K562 (cell line): ENCODE data around the gene ABCC5. TPM values are rescaled to one million over a fixed set of nuclear protein-coding genes. Genes with fewer than 3 reads are reported as not detected.

ENCODE experiments used
- ATAC-seq: fragments of 200-7000 bp; cut with Tn5 transposase; 3 replicates; pipeline ENCODE4 v1.9.1; 2020; ENCODE audit warnings: moderate library complexity
- BruUV-seq: library from RNA; stranded (reverse); fragments of 400-500 nt; replicated peaks from 2 replicates; lab custom pipeline; 2021; lab: Mats Ljungman, UMichigan
- CTCF ChIA-PET: fragments of 300-600 bp; formaldehyde crosslinking; extraction: SDS; loops from one replicate; lab custom pipeline; 2021; ENCODE audit warnings: low intra/inter-chr PET ratio; lab: Yijun Ruan, JAX
- POLR2A ChIA-PET: fragments of 300-600, 350-650 bp; sonication (Branson Sonifier 250); formaldehyde crosslinking; extraction: SDS; loops from one replicate; lab custom pipeline; 2021; ENCODE audit warnings: antibody characterized with exemption, inconsistent platforms; lab: Yijun Ruan, JAX
- DNase-seq, 4 experiments: peaks; one replicate each; pipeline versions ENCODE4 v3.0.0 to v3.0.0-alpha.2; 2011 to 2018; ENCODE audit warnings: low spot score in 3 of 4, mixed read lengths in 3 of 4; ENCODE audit errors: extremely low read depth in 1 of 4
- FAIRE-seq: peaks from 2 replicates; lab custom pipeline; 2011; peaks lifted over from hg19 to GRCh38; lab: Jason Lieb, UNC
- H2AFZ ChIP-seq: 2 replicates; pipeline ENCODE4 v1.6.0; 2011; ENCODE audit warnings: low read depth, low read length, control low read depth, inconsistent platforms
- H3K27ac ChIP-seq: fragments of 200-600 bp; 3 replicates; pipeline ENCODE4 v1.8.0; 2011; ENCODE audit warnings: low read depth, mild to moderate bottlenecking, control low read depth, inconsistent platforms, low read length, moderate library complexity, mixed read lengths; ENCODE audit errors: extremely low read depth
- H3K27me3 ChIP-seq, 2 experiments: fragments of 300-600 bp in 1 of 2; 2 replicates in 1 of 2; 3 replicates in 1 of 2; pipeline versions ENCODE4 v1.6.0 to v1.8.0; 2011; ENCODE audit warnings: inconsistent platforms in 2 of 2, low read length in 2 of 2, mild to moderate bottlenecking in 1 of 2, mixed read lengths in 1 of 2, moderate library complexity in 1 of 2; ENCODE audit not compliant: control insufficient read depth in 2 of 2, insufficient read depth in 2 of 2
- H3K36me3 ChIP-seq: fragments of 300-600 bp; 3 replicates; pipeline ENCODE4 v1.8.0; 2011; ENCODE audit warnings: mild to moderate bottlenecking, low read length, inconsistent platforms; ENCODE audit not compliant: control insufficient read depth, insufficient read depth
- H3K4me1 ChIP-seq, 2 experiments: fragments of 200-600 bp in 1 of 2; replicated peaks in 1 of 2; 2 replicates in 1 of 2; 3 replicates in 1 of 2; pipeline versions ENCODE4 v1.5.1 to v1.8.0; 2011; ENCODE audit warnings: inconsistent platforms in 2 of 2, low read length in 2 of 2, mild to moderate bottlenecking in 1 of 2, mixed read lengths in 1 of 2, moderate library complexity in 1 of 2; ENCODE audit not compliant: control insufficient read depth in 2 of 2, insufficient read depth in 2 of 2
- H3K4me2 ChIP-seq: 2 replicates; pipeline ENCODE4 v1.6.1; 2011; ENCODE audit warnings: low read length, control low read depth, inconsistent platforms, mixed read lengths; ENCODE audit not compliant: insufficient read depth
- H3K4me3 ChIP-seq: fragments of 200-600 bp; sonication (generic), shearing (Covaris generic); 2 replicates; pipeline ENCODE4 v1.5.1; 2016; ENCODE audit warnings: control low read depth, inconsistent platforms
- H3K79me2 ChIP-seq: fragments of 200-600 bp; 3 replicates; pipeline ENCODE4 v1.8.0; 2011; ENCODE audit warnings: low read length, inconsistent platforms; ENCODE audit not compliant: control insufficient read depth, insufficient read depth
- H3K9ac ChIP-seq, 2 experiments: 2 replicates each; pipeline versions ENCODE4 v1.6.0 to v1.6.1; 2011; ENCODE audit warnings: low read depth in 2 of 2, low read length in 2 of 2, control low read depth in 1 of 2, inconsistent platforms in 1 of 2, mild to moderate bottlenecking in 1 of 2, mixed read lengths in 1 of 2; ENCODE audit not compliant: insufficient read depth in 1 of 2
- H3K9me1 ChIP-seq: one replicate; pipeline ENCODE4 v1.6.0; 2011; ENCODE audit warnings: inconsistent platforms, mild to moderate bottlenecking, low read length, moderate library complexity; ENCODE audit not compliant: control insufficient read depth, insufficient read depth
- H3K9me3 ChIP-seq: replicated peaks from 2 replicates; pipeline ENCODE4 v1.5.1; 2011; ENCODE audit warnings: low read depth, low read length, inconsistent platforms; ENCODE audit not compliant: control insufficient read depth, insufficient read depth
- H4K20me1 ChIP-seq: replicated peaks from 2 replicates; pipeline ENCODE4 v1.6.1; 2011; ENCODE audit warnings: low read length, inconsistent platforms, mixed read lengths; ENCODE audit not compliant: control insufficient read depth, insufficient read depth
- EGR1 ChIP-seq: fragments of 450-650 bp; conservative IDR thresholded peaks from 2 replicates; pipeline ENCODE4 v1.6.1; 2017; ENCODE audit warnings: mild to moderate bottlenecking
- NRF1 ChIP-seq, 2 experiments: fragments of 450-650 bp; IDR thresholded peaks in 1 of 2; conservative IDR thresholded peaks in 1 of 2; 2 replicates each; pipeline ENCODE4 v1.6.1; 2014; ENCODE audit warnings: mild to moderate bottlenecking in 2 of 2
- PURB ChIP-seq: sonication (generic); formaldehyde crosslinking; IDR thresholded peaks from 2 replicates; pipeline ENCODE4 v1.9.0; 2021; ENCODE audit warnings: low read depth, mild to moderate bottlenecking, missing genetic modification reagents
- ZBTB7A ChIP-seq: IDR thresholded peaks from 2 replicates; pipeline ENCODE4 v1.6.1; 2011; ENCODE audit warnings: low read depth, mild to moderate bottlenecking, low read length, moderate library complexity, borderline replicate concordance; ENCODE audit not compliant: control insufficient read depth
- ZNF408 ChIP-seq: fragments of 250-450 bp; sonication (Bioruptor Pico); IDR thresholded peaks from 2 replicates; pipeline ENCODE4 v1.4.0; 2020; ENCODE audit warnings: low read depth, mild to moderate bottlenecking, moderate library complexity
- WGBS: fragments of 100-300 bp; shearing (Covaris generic); methylation state at CpG from one replicate; pipeline ENCODE4 v1.1.6; 2016; ENCODE audit warnings: low coverage, mixed read lengths; ENCODE audit not compliant: insufficient coverage; ENCODE audit errors: missing lambda C conversion rate; 5-methylcytosine and 5-hydroxymethylcytosine counted together
- in situ Hi-C: fragments of 300-500 bp; cut with MboI; formaldehyde crosslinking; loops from 4 replicates; pipeline ENCODE4 v1.15.0; 2018; ENCODE audit warnings: inconsistent platforms, mixed read lengths
- intact Hi-C: fragments of 100-400 bp; cut with micrococcal nuclease; formaldehyde crosslinking; loops from 2 replicates; pipeline ENCODE4 v1.14.2; 2022
- polyA plus RNA-seq, 8 experiments: library from polyadenylated mRNA; depleted of rRNA in 4 of 8; stranded (reverse) in 5 of 8; unstranded in 3 of 8; fragments of >200 nt; fragmentation: Nextera tagmentation in 2 of 8; fragmentation: Illumina TruSeq in 1 of 8; extraction: Ambion mirVana in 2 of 8; extraction: Trizol in 1 of 8; gene quantifications; 2 replicates each; pipeline versions ENCODE4 v1.2.1 to v1.2.3, GENCODE V29; 2011 to 2014; ENCODE audit warnings: inconsistent platforms in 1 of 8, missing spikeins in 1 of 8
- total RNA-seq, 7 experiments: library from RNA; depleted of rRNA in 6 of 7; stranded (reverse); fragments of >200 nt in 6 of 7; fragmentation: Illumina TruSeq in 2 of 7; extraction: Trizol in 2 of 7; gene quantifications; 2 replicates each; pipeline versions ENCODE4 v1.2.1 to v1.2.3, GENCODE V29; 2011 to 2021; ENCODE audit warnings: low replicate concordance in 1 of 7

The ABCC5 gene
- total and polyA plus RNA-seq, 9 of the 15 experiments (the other 6 are each of a cell fraction or from before 2014, with no cell fraction given) = 22.0 to 53.0 (median 41.9) TPM

- no peaks in the 10 kb centered on the region for H3K36me3 ChIP-seq
- no peak overlapping the region for H3K4me3 ChIP-seq
- no TSS peak for BruUV-seq
- in situ Hi-C loops = no loop called here
- intact Hi-C loops = no loop called here
- no peak overlapping the region for H3K4me2 ChIP-seq
- DNase-seq = no peak
- no peak overlapping the region for H2AFZ ChIP-seq
- peaks cover 0 to 17% of the 10 kb centered on the region in 2 experiments; a peak in 1 of 5 replicates for H3K4me1 ChIP-seq
- no peaks in the 10 kb centered on the region for H3K79me2 ChIP-seq
- ChIA-PET POLR2A (interaction anchor here (0.6 to 0.8 kb wide), 2 partner anchors 9 to 65 kb away, joined by 3 read pairs; no protein-coding TSS in a partner anchor), CTCF (interaction anchor here (1.4 kb wide), 1 partner anchor 109 kb away, joined by 3 read pairs; no protein-coding TSS in a partner anchor)
- peaks cover 0 to 17% of the 10 kb centered on the region in 2 experiments; a peak in 3 of 5 replicates for H3K27me3 ChIP-seq
- peak overlapping the region in 1 of 2 experiments; percentile 65; a peak in 1 of 4 replicates for H3K9ac ChIP-seq
- no peak for FAIRE-seq
- no peak for TF ChIP-seq PURB (CRISPR knock-in tag)
- TF ChIP-seq EGR1 = no peak
- TF ChIP-seq NRF1 (conservative IDR thresholded peaks at IDR 0.05 in 1 of 2, IDR thresholded peaks at IDR 0.05 in 1 of 2) = 0 out of 4 replicates have a peak, but pooled peaks of 1 of the 2 experiments have one; percentile 27
- no peak for TF ChIP-seq ZBTB7A
- TF ChIP-seq ZNF408 (CRISPR knock-in tag) = no peak
- H3K9me1 ChIP-seq = no peaks in the 10 kb centered on the region
- H3K9me3 ChIP-seq = no peaks in the 10 kb centered on the region
- no peak for ATAC-seq
- WGBS = 41% methylated on average over 16 of the region's 16 CpGs
- no peaks in the 10 kb centered on the region for H4K20me1 ChIP-seq
- H3K27ac ChIP-seq = no peak overlapping the region
These were observed 109.8 kb downstream of the ABCC5 start for GRCh38 chr3:183907911-183908331.
